ENCODE measurements around the gene SLC22A31.
"Not testable (repeated sequence)": the region's sequence is repeated elsewhere in the genome, so short reads cannot be mapped to it uniquely, and the experiment has no call there.

The SLC22A31 gene

GRCh38 chr16:89192956-89193575, 7.3 kb downstream of the SLC22A31 start:
- DNase-seq (ENCODE audit: low spot score), result no peak

GRCh38 chr16:89192186-89192955, 8.0 kb downstream of the SLC22A31 start:
- peak; percentile 31 for DNase-seq (ENCODE audit: low spot score)

GRCh38 chr16:89191901-89192185, 8.5 kb downstream of the SLC22A31 start:
- no peak for DNase-seq (ENCODE audit: low spot score)

- DNase-seq (ENCODE audit: low spot score), result no peak
Measured at GRCh38 chr16:89191033-89191900, 9.1 kb downstream of the SLC22A31 start.

GRCh38 chr16:89190150-89190958, 10.0 kb downstream of the SLC22A31 start:
- DNase-seq (ENCODE audit: low spot score), result no peak

- no peak for DNase-seq (ENCODE audit: low spot score)
Measured at GRCh38 chr16:89189358-89190025, 10.8 kb downstream of the SLC22A31 start.

GRCh38 chr16:89188471-89189357, 11.6 kb downstream of the SLC22A31 start:
- not testable (repeated sequence) for DNase-seq (ENCODE audit: low spot score)

GRCh38 chr16:89187770-89188392, 12.5 kb downstream of the SLC22A31 start:
- no peak for DNase-seq (ENCODE audit: low spot score)

GRCh38 chr16:89187032-89187769, 13.1 kb downstream of the SLC22A31 start:
- DNase-seq (ENCODE audit: low spot score), result no peak

- not testable (repeated sequence) for DNase-seq (ENCODE audit: low spot score)
Measured at GRCh38 chr16:89186593-89187031, 13.7 kb downstream of the SLC22A31 start.

- not testable (repeated sequence) for DNase-seq (ENCODE audit: low spot score)
Measured at GRCh38 chr16:89185887-89186592, 14.3 kb downstream of the SLC22A31 start.

GRCh38 chr16:89184933-89185794, 15.2 kb downstream of the SLC22A31 start:
- no peak for DNase-seq (ENCODE audit: low spot score)

- no peak for DNase-seq (ENCODE audit: low spot score)
Measured at GRCh38 chr16:89184677-89184932, 15.7 kb downstream of the SLC22A31 start.

GRCh38 chr16:89183975-89184676, 16.2 kb downstream of the SLC22A31 start:
- DNase-seq (ENCODE audit: low spot score), result no peak

GRCh38 chr16:89183463-89183862, 16.9 kb downstream of the SLC22A31 start:
- DNase-seq (ENCODE audit: low spot score), result no peak

GRCh38 chr16:89179656-89180315, 20.6 kb downstream of the SLC22A31 start:
- DNase-seq (ENCODE audit: low spot score), result no peak

GRCh38 chr16:89179148-89179484, 21.2 kb downstream of the SLC22A31 start:
- DNase-seq (ENCODE audit: low spot score), result no peak
